HFF-Myc (cell line): ENCODE results near the gene ZMIZ1.

Experiments
- DNase-seq: peaks from one replicate; pipeline ENCODE4 v3.0.0-alpha.2; 2011; ENCODE audit warnings: low read depth; ENCODE audit errors: extremely low read depth
- H3K4me3 ChIP-seq: replicated peaks from 2 replicates; pipeline ENCODE4 v1.5.1; 2011; ENCODE audit warnings: low read depth, mild to moderate bottlenecking, control low read depth, low read length
- TF ChIP-seq, protein P1 (sequence below): IDR thresholded peaks from 2 replicates; pipeline ENCODE4 v1.5.1; 2012; ENCODE audit warnings: mild to moderate bottlenecking, low read depth, low read length, control low read depth; ENCODE audit errors: missing control alignments

The ZMIZ1 gene

GRCh38 chr10:79360499-79361342 is 292.0 kb downstream of the ZMIZ1 start:
- TF ChIP-seq, protein P1, sequence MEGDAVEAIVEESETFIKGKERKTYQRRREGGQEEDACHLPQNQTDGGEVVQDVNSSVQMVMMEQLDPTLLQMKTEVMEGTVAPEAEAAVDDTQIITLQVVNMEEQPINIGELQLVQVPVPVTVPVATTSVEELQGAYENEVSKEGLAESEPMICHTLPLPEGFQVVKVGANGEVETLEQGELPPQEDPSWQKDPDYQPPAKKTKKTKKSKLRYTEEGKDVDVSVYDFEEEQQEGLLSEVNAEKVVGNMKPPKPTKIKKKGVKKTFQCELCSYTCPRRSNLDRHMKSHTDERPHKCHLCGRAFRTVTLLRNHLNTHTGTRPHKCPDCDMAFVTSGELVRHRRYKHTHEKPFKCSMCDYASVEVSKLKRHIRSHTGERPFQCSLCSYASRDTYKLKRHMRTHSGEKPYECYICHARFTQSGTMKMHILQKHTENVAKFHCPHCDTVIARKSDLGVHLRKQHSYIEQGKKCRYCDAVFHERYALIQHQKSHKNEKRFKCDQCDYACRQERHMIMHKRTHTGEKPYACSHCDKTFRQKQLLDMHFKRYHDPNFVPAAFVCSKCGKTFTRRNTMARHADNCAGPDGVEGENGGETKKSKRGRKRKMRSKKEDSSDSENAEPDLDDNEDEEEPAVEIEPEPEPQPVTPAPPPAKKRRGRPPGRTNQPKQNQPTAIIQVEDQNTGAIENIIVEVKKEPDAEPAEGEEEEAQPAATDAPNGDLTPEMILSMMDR: no peak

GRCh38 chr10:79361726-79362397 is 293.1 kb downstream of the ZMIZ1 start:
- no peak overlapping the region for H3K4me3 ChIP-seq
- TF ChIP-seq, protein P1: no peak
- no peak for DNase-seq

More at GRCh38 chr10:79360499-79361342, 292.0 kb downstream of the ZMIZ1 start:
- no peak overlapping the region for H3K4me3 ChIP-seq
- DNase-seq: no peak
